ENCODE results near the gene EVC. TPM values are rescaled to one million over a fixed set of nuclear protein-coding genes. Genes with fewer than 3 reads are reported as not detected.
A peak's percentile ranks its signal among the peaks of the same experiment; 100 is the strongest.

The EVC gene
- total RNA-seq, 1 donor = 58.2 TPM

DNA sequence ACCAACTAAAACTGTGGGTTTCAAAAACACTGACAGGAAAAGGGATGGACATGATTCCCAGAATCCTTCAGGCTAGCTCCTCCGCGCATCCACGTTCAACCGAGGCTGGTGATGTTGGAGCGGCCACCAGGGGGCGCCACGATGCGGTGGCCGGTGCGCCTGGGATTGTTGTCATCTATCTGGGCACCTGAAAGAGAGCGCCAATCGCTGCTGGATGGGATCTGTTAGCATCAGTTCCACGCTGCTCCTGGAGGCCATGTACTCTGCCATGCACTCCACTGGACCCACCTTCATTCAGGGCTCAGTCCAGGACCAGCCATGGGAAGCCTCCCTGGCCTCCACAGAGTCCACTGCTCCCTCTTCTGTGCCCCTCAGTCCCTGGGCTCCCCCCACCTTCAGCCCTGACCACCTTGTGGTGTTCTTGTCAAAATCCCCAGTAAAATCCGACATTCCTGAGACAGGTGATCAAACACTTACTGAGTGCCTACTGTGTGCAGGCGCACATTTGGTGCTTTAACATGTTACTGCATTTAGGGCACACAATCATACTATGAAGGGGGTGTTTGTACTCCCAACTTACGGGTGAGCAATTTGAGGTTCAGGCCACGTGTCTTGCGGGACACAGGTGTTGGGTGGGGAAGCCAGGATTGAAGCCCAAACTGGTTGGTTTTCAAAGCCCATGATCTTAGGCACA, 110.8 kb downstream of the EVC start:
- TF ChIP-seq, protein P1, sequence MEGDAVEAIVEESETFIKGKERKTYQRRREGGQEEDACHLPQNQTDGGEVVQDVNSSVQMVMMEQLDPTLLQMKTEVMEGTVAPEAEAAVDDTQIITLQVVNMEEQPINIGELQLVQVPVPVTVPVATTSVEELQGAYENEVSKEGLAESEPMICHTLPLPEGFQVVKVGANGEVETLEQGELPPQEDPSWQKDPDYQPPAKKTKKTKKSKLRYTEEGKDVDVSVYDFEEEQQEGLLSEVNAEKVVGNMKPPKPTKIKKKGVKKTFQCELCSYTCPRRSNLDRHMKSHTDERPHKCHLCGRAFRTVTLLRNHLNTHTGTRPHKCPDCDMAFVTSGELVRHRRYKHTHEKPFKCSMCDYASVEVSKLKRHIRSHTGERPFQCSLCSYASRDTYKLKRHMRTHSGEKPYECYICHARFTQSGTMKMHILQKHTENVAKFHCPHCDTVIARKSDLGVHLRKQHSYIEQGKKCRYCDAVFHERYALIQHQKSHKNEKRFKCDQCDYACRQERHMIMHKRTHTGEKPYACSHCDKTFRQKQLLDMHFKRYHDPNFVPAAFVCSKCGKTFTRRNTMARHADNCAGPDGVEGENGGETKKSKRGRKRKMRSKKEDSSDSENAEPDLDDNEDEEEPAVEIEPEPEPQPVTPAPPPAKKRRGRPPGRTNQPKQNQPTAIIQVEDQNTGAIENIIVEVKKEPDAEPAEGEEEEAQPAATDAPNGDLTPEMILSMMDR (IDR thresholded peaks at IDR 0.05; ENCODE audit: insufficient read depth, low read length) = peak; percentile 72
- no peak overlapping the region for H3K4me3 ChIP-seq (ENCODE audit: low read depth, low read length)
- DNase-seq (ENCODE audit: low read depth) = no peak

DNA sequence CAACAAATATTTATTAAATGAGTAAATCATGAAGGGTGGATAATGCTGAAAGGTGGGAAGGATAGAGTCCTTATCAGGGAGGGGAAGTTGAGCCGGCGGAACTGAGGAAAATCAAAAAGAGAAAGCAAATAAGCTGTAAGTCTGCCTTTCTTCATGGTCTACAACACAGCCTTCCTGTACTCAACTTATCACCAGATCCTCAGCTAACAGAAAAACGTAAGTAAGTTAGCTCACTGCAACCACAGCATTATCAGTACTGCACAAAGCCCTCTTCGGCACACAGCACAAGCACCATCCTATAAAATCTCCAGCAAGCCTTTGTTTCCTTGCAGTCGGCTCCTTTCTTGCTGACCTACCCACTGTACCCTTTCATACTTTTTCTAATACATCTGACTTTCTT, 111.6 kb downstream of the EVC start:
- H3K4me3 ChIP-seq (ENCODE audit: low read depth, low read length) = no peak overlapping the region
- TF ChIP-seq, protein P1 (IDR thresholded peaks at IDR 0.05; ENCODE audit: insufficient read depth, low read length) = no peak
- no peak for DNase-seq (ENCODE audit: low read depth)

DNA sequence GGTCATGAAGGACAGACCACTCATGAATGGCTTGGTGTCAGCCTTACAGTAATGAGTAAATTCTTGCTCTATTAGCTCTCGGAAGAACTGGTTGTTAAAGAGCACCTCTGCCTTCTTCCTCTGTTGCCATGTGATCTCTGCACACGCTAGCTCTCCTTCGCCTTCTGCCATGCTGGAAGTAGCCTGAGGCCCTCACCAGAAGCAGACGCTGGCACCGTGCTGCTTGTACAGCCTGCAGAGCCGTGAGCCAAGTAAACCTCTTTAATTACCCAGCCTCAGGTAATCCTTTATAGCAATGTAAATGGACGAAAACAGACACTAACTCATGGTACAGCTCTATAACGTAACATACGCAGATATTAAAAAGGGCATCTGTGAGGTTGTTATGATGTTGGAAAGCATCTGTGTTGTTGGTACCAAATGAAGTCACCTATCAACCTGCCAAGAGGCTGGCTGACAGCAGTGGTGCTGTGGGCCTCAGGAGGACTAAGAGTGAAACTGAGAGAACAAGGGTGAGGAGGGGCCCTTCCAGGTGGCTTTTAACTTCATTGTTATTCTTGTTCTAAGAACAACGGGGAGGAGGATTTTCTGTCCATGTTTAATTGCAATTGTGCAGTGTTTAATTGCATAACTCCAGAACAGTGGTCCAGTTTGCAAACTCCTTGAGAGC, 112.7 kb downstream of the EVC start:
- DNase-seq (ENCODE audit: low read depth) = no peak
- TF ChIP-seq, protein P1 (IDR thresholded peaks at IDR 0.05; ENCODE audit: insufficient read depth, low read length) = no peak
- no peak overlapping the region for H3K4me3 ChIP-seq (ENCODE audit: low read depth, low read length)

DNA sequence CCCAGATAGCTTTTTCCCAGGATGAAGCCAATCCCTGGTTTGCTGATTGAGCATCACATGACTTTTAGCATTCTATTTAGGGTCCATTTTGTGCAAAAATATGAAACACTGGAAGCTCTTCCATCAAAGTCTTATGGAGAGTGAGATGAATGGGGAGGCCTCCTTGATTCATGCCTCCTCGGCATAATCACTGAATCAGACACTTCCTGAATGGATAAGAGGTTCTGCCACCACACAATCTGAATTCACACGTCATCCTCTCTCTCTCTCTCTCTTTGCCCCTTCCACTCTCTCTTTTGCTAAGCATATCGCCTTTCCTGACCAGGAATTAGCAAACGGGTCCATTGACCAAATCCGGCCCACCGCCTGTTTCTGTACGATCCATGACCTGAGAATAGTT, 113.2 kb downstream of the EVC start:
- no peak for DNase-seq (ENCODE audit: low read depth)
- no peak overlapping the region for H3K4me3 ChIP-seq (ENCODE audit: low read depth, low read length)
- TF ChIP-seq, protein P1 (IDR thresholded peaks at IDR 0.05; ENCODE audit: insufficient read depth, low read length) = no peak

DNA sequence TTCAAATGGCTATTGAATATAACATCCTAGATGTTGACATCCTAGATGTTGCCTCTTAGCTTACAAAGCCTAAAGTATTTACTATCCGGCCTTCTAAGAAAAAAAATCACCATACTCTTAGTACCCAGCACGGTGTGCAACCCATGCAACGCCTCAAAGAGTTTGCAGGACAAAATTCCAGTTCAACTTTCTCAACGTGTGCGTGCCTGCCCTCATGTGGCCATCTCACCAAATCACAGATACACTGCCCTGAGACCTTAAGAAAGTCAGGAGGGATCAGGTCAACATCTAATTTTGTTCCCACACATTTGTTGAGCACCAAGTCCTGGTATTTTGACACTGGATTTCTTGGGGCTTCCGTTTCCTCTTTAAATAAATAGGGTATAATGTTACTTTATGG, 113.6 kb downstream of the EVC start:
- no peak overlapping the region for H3K4me3 ChIP-seq (ENCODE audit: low read depth, low read length)
- DNase-seq (ENCODE audit: low read depth) = peak; percentile 61
- TF ChIP-seq, protein P1 (IDR thresholded peaks at IDR 0.05; ENCODE audit: insufficient read depth, low read length) = peak; percentile 65

DNA sequence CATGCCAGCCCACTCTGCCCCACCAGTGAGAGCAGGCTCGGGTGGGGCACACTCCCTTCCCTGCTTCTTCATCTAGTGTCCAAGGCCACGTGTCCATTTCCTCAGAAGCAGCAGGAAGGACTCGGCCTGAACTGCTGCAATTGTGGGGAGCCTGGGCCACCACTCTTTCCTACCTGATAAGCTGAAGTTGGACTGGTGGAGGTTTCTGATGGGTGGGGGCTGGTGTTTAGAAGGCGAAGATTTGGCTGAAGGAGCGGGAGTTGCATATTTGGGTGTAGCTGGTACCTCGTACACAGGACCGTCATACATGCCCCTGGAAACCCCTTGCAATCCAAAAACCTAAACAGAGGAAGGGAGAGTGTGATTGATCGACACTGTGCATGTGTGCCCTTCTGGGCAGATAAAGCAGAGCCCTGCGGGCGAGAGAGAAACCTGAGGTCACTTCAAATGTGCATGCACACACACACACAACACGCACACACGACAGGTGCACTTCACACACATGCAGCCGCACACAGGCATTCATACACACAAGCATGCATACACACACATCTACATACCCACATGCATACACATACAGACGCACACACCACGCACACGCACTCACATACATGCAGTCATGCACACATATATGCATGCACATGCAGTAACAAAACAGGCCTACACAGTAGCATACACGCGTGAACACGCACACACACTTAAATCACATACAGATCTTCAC, 114.5 kb downstream of the EVC start:
- no peak for DNase-seq (ENCODE audit: low read depth)
- TF ChIP-seq, protein P1 (IDR thresholded peaks at IDR 0.05; ENCODE audit: insufficient read depth, low read length) = no peak
- H3K4me3 ChIP-seq (ENCODE audit: low read depth, low read length) = no peak overlapping the region
